Activated CD8-positive, alpha-beta T cell treated with anti-CD3 and anti-CD28 coated beads, Interleukin-2, amount 10 ng/mL, durations not matched to agents 7 days and 5 days (primary cell): ENCODE data around the gene PLXNA4. TPM values are rescaled to one million over a fixed set of nuclear protein-coding genes. Genes with fewer than 3 reads are reported as not detected.

Source experiments
- ATAC-seq: fragments of 150-1000 bp; cut with Tn5 transposase; one replicate; pipeline ENCODE4 v1.10.0; 2021; ENCODE audit warnings: moderate library complexity
- CTCF ChIA-PET: fragments of 350-600 bp; sonication (Branson Sonifier 250); formaldehyde crosslinking; loops from one replicate; lab custom pipeline; 2021; ENCODE audit warnings: antibody characterized with exemption; lab: Charles Lee
- POLR2A ChIA-PET: fragments of 350-600 bp; sonication (Branson Sonifier 250); formaldehyde crosslinking; loops from one replicate; lab custom pipeline; 2021; ENCODE audit warnings: antibody characterized with exemption; lab: Charles Lee
- DNase-seq: peaks from one replicate; pipeline ENCODE4 v3.0.0-alpha.2; 2020
- H3K27ac Mint-ChIP-seq: one replicate; pipeline ENCODE4 v1.8.0; 2021; ENCODE audit warnings: mild to moderate bottlenecking, mixed read lengths
- H3K27me3 Mint-ChIP-seq: one replicate; pipeline ENCODE4 v1.8.0; 2021; ENCODE audit warnings: low read depth, mixed read lengths
- H3K36me3 Mint-ChIP-seq: one replicate; pipeline ENCODE4 v1.8.0; 2021; ENCODE audit warnings: low read depth, mixed read lengths
- H3K4me1 Mint-ChIP-seq: one replicate; pipeline ENCODE4 v1.8.0; 2021; ENCODE audit warnings: low read depth, mixed read lengths
- H3K4me3 Mint-ChIP-seq: one replicate; pipeline ENCODE4 v1.8.0; 2021; ENCODE audit warnings: mild to moderate bottlenecking, mixed read lengths
- H3K9me3 Mint-ChIP-seq: one replicate; pipeline ENCODE4 v1.8.0; 2022; ENCODE audit warnings: mixed read lengths; ENCODE audit not compliant: insufficient read depth
- total RNA-seq, 2 experiments: library from RNA; stranded (reverse); gene quantifications; one replicate each; pipeline ENCODE4 v1.2.3, GENCODE V29; 2021

Gene PLXNA4
- total RNA-seq, 2 experiments from 2014 or later: 45.4 to 47.2 TPM

GRCh38 chr7:132089356-132089755 lies 486.9 kb downstream of the PLXNA4 start:
- H3K9me3 Mint-ChIP-seq: no peaks in the 10 kb centered on the region
- H3K27ac Mint-ChIP-seq: no peak overlapping the region
- POLR2A ChIA-PET: no interaction called here
- H3K4me1 Mint-ChIP-seq: no peaks in the 10 kb centered on the region
- H3K4me3 Mint-ChIP-seq: no peak overlapping the region
- ATAC-seq (no peak), DNase-seq (no peak)
- CTCF ChIA-PET: no interaction called here
- H3K36me3 Mint-ChIP-seq: no peaks in the 10 kb centered on the region
- H3K27me3 Mint-ChIP-seq: peaks cover 1% of the 10 kb centered on the region

GRCh38 chr7:132087421-132087820 lies 488.8 kb downstream of the PLXNA4 start:
- no peaks in the 10 kb centered on the region for H3K9me3 Mint-ChIP-seq
- H3K27ac Mint-ChIP-seq: no peak overlapping the region
- H3K4me1 Mint-ChIP-seq: no peaks in the 10 kb centered on the region
- no peaks in the 10 kb centered on the region for H3K36me3 Mint-ChIP-seq
- ChIA-PET CTCF (no interaction called here), POLR2A (no interaction called here)
- H3K27me3 Mint-ChIP-seq: peaks cover 8% of the 10 kb centered on the region
- H3K4me3 Mint-ChIP-seq: no peak overlapping the region
- ATAC-seq: no peak
- DNase-seq: no peak

- ATAC-seq: no peak
- no peaks in the 10 kb centered on the region for H3K36me3 Mint-ChIP-seq
- POLR2A ChIA-PET: no interaction called here
- H3K4me3 Mint-ChIP-seq: no peak overlapping the region
- no peak overlapping the region for H3K27ac Mint-ChIP-seq
- no peaks in the 10 kb centered on the region for H3K4me1 Mint-ChIP-seq
- no peaks in the 10 kb centered on the region for H3K9me3 Mint-ChIP-seq
- DNase-seq: no peak
- CTCF ChIA-PET: interaction anchor here (0.8 kb wide), 1 partner anchor 140 kb away, joined by 3 read pairs; no protein-coding TSS in a partner anchor
- H3K27me3 Mint-ChIP-seq: peaks cover 14% of the 10 kb centered on the region
Measured at GRCh38 chr7:132084776-132085388, 491.4 kb downstream of the PLXNA4 start.

GRCh38 chr7:132083537-132084123 lies 492.6 kb downstream of the PLXNA4 start:
- CTCF ChIA-PET: interaction anchor here (0.7 to 0.8 kb wide), 2 partner anchors 138 to 1793 kb away, joined by 3 read pairs; no protein-coding TSS in a partner anchor
- Mint-ChIP-seq H3K4me3 (no peak overlapping the region), H3K4me1 (peaks cover 3% of the 10 kb centered on the region), H3K27me3 (peaks cover 18% of the 10 kb centered on the region), H3K9me3 (no peaks in the 10 kb centered on the region), H3K36me3 (no peaks in the 10 kb centered on the region), H3K27ac (no peak overlapping the region)
- POLR2A ChIA-PET: no interaction called here
- no peak for ATAC-seq
- no peak for DNase-seq

GRCh38 chr7:132083126-132083525 lies 493.1 kb downstream of the PLXNA4 start:
- H3K27me3 Mint-ChIP-seq: peaks cover 19% of the 10 kb centered on the region
- peaks cover 6% of the 10 kb centered on the region for H3K4me1 Mint-ChIP-seq
- H3K4me3 Mint-ChIP-seq: no peak overlapping the region
- POLR2A ChIA-PET: interaction anchor here (0.6 kb wide), 1 partner anchor 239 kb away, joined by 6 read pairs; no protein-coding TSS in a partner anchor
- no peak for DNase-seq
- H3K27ac Mint-ChIP-seq: no peak overlapping the region
- no peaks in the 10 kb centered on the region for H3K36me3 Mint-ChIP-seq
- no peak for ATAC-seq
- CTCF ChIA-PET: no interaction called here
- H3K9me3 Mint-ChIP-seq: no peaks in the 10 kb centered on the region

GRCh38 chr7:132082394-132082793 lies 493.9 kb downstream of the PLXNA4 start:
- no peaks in the 10 kb centered on the region for H3K9me3 Mint-ChIP-seq
- ChIA-PET POLR2A (no interaction called here), CTCF (no interaction called here)
- H3K4me3 Mint-ChIP-seq: no peak overlapping the region
- no peak for ATAC-seq
- DNase-seq: no peak
- peaks cover 9% of the 10 kb centered on the region for H3K4me1 Mint-ChIP-seq
- no peak overlapping the region for H3K27ac Mint-ChIP-seq
- H3K27me3 Mint-ChIP-seq: peaks cover 21% of the 10 kb centered on the region
- H3K36me3 Mint-ChIP-seq: no peaks in the 10 kb centered on the region

- Mint-ChIP-seq H3K27me3 (peaks cover 27% of the 10 kb centered on the region), H3K4me3 (no peak overlapping the region), H3K4me1 (peaks cover 9% of the 10 kb centered on the region), H3K9me3 (no peaks in the 10 kb centered on the region), H3K36me3 (no peaks in the 10 kb centered on the region), H3K27ac (no peak overlapping the region)
- POLR2A ChIA-PET: no interaction called here
- no peak for ATAC-seq
- CTCF ChIA-PET: no interaction called here
- DNase-seq: no peak
Measured at GRCh38 chr7:132081686-132082085, 494.6 kb downstream of the PLXNA4 start.

GRCh38 chr7:132080967-132081668 lies 495.2 kb downstream of the PLXNA4 start:
- ATAC-seq: no peak
- CTCF ChIA-PET: no interaction called here
- H3K27ac Mint-ChIP-seq: no peak overlapping the region

GRCh38 chr7:132080467-132080866 lies 495.8 kb downstream of the PLXNA4 start:
- H3K9me3 Mint-ChIP-seq: no peaks in the 10 kb centered on the region

More at GRCh38 chr7:132080967-132081668, 495.2 kb downstream of the PLXNA4 start:
- Mint-ChIP-seq H3K9me3 (no peaks in the 10 kb centered on the region), H3K36me3 (no peaks in the 10 kb centered on the region), H3K27me3 (peaks cover 32% of the 10 kb centered on the region), H3K4me3 (no peak overlapping the region), H3K4me1 (peaks cover 9% of the 10 kb centered on the region)
- POLR2A ChIA-PET: no interaction called here
- DNase-seq: no peak

GRCh38 chr7:132078891-132079735 lies 497.2 kb downstream of the PLXNA4 start:
- ChIA-PET CTCF (no interaction called here), POLR2A (no interaction called here)
- DNase-seq (no peak), ATAC-seq (no peak)
- Mint-ChIP-seq H3K27me3 (peaks cover 37% of the 10 kb centered on the region), H3K36me3 (no peaks in the 10 kb centered on the region), H3K9me3 (no peaks in the 10 kb centered on the region), H3K4me1 (peaks cover 9% of the 10 kb centered on the region), H3K27ac (no peak overlapping the region), H3K4me3 (no peak overlapping the region)

More at GRCh38 chr7:132080467-132080866, 495.8 kb downstream of the PLXNA4 start:
- DNase-seq (no peak), ATAC-seq (no peak)
- H3K4me3 Mint-ChIP-seq: no peak overlapping the region
- H3K27me3 Mint-ChIP-seq: peaks cover 38% of the 10 kb centered on the region
- no peak overlapping the region for H3K27ac Mint-ChIP-seq
- no peaks in the 10 kb centered on the region for H3K36me3 Mint-ChIP-seq
- peaks cover 9% of the 10 kb centered on the region for H3K4me1 Mint-ChIP-seq
- ChIA-PET CTCF (no interaction called here), POLR2A (no interaction called here)

GRCh38 chr7:132077971-132078685 lies 498.1 kb downstream of the PLXNA4 start:
- no peak for DNase-seq
- peaks cover 9% of the 10 kb centered on the region for H3K4me1 Mint-ChIP-seq
- H3K4me3 Mint-ChIP-seq: no peak overlapping the region
- H3K36me3 Mint-ChIP-seq: no peaks in the 10 kb centered on the region
- H3K9me3 Mint-ChIP-seq: no peaks in the 10 kb centered on the region
- H3K27ac Mint-ChIP-seq: no peak overlapping the region
- ATAC-seq: no peak
- peaks cover 30% of the 10 kb centered on the region for H3K27me3 Mint-ChIP-seq
- ChIA-PET CTCF (no interaction called here), POLR2A (no interaction called here)
